Endothelial cell (in vitro differentiated cells): ENCODE measurements around the gene GALNT13. TPM values are rescaled to one million over a fixed set of nuclear protein-coding genes. Genes with fewer than 3 reads are reported as not detected.
A peak's percentile ranks its signal among the peaks of the same experiment; 100 is the strongest.

Source experiments
- DNase-seq: peaks from one replicate; pipeline ENCODE4 v3.0.0; 2021; ENCODE audit warnings: low spot score
- H3K27ac Mint-ChIP-seq: one replicate; pipeline ENCODE4 v1.8.0; 2021; ENCODE audit warnings: mixed read lengths, inconsistent platforms; ENCODE audit not compliant: unreplicated experiment
- H3K27me3 Mint-ChIP-seq: one replicate; pipeline ENCODE4 v1.8.0; 2021; ENCODE audit warnings: mild to moderate bottlenecking, moderate library complexity, mixed read lengths, inconsistent platforms; ENCODE audit not compliant: unreplicated experiment
- H3K36me3 Mint-ChIP-seq: one replicate; pipeline ENCODE4 v1.8.0; 2021; ENCODE audit warnings: mild to moderate bottlenecking, low read depth, mixed read lengths, inconsistent platforms; ENCODE audit not compliant: unreplicated experiment
- H3K4me1 Mint-ChIP-seq: one replicate; pipeline ENCODE4 v1.8.0; 2021; ENCODE audit warnings: mild to moderate bottlenecking, mixed read lengths, inconsistent platforms; ENCODE audit not compliant: unreplicated experiment
- H3K4me3 Mint-ChIP-seq: one replicate; pipeline ENCODE4 v1.8.0; 2021; ENCODE audit warnings: mild to moderate bottlenecking, mixed read lengths, inconsistent platforms; ENCODE audit not compliant: unreplicated experiment
- H3K9me3 Mint-ChIP-seq: one replicate; pipeline ENCODE4 v1.8.0; 2021; ENCODE audit warnings: mixed read lengths, inconsistent platforms; ENCODE audit not compliant: unreplicated experiment
- CTCF ChIP-seq: fragments of 200-600 bp; sonication (generic); IDR thresholded peaks from one replicate; pipeline ENCODE4 v1.5.0; 2021; ENCODE audit warnings: antibody characterized with exemption; ENCODE audit not compliant: unreplicated experiment
- total RNA-seq: library from RNA; stranded (reverse); fragmentation: NEBNext Ultra II Directional; extraction: Animal tissue kit (Norgen Biotek cat#: 25700); gene quantifications from one replicate; pipeline ENCODE4 v1.2.1, GENCODE V29; 2021; ENCODE audit not compliant: unreplicated experiment

GALNT13 gene
- total RNA-seq, 1 donor from 2014 or later, result 26.3 TPM

- no peak for DNase-seq
- no peak overlapping the region for H3K4me3 Mint-ChIP-seq
- TF ChIP-seq CTCF, result no peak
- H3K27ac Mint-ChIP-seq, result no peak overlapping the region
- H3K27me3 Mint-ChIP-seq, result no peaks in the 10 kb centered on the region
- no peaks in the 10 kb centered on the region for H3K36me3 Mint-ChIP-seq
- no peaks in the 10 kb centered on the region for H3K4me1 Mint-ChIP-seq
- no peaks in the 10 kb centered on the region for H3K9me3 Mint-ChIP-seq
Observed at GRCh38 chr2:153864022-153864421, 7.7 kb upstream of the GALNT13 start.

DNA sequence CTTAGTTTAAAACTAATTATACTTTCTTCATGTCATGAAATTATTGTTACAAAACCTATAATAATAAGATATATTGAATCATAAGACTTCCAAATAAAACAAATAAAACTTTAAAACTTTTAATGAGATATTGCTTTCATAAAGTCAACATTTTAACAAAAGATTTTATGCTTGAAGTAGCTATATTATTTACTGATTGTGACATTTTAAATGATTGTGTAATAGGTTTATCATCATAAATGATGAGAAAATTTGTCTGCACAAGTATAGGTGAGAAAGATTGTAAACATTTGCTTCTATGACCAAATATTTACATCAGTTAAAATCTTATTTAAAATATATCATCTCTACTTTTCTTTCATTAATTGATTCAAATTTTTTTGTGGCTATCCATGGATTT, 5.1 kb upstream of the GALNT13 start:
- no peak overlapping the region for H3K27ac Mint-ChIP-seq
- H3K27me3 Mint-ChIP-seq, result peaks cover 4% of the 10 kb centered on the region
- TF ChIP-seq CTCF, result no peak
- H3K36me3 Mint-ChIP-seq, result no peaks in the 10 kb centered on the region
- peaks cover 6% of the 10 kb centered on the region for H3K4me1 Mint-ChIP-seq
- DNase-seq, result no peak
- no peaks in the 10 kb centered on the region for H3K9me3 Mint-ChIP-seq
- H3K4me3 Mint-ChIP-seq, result no peak overlapping the region

DNA sequence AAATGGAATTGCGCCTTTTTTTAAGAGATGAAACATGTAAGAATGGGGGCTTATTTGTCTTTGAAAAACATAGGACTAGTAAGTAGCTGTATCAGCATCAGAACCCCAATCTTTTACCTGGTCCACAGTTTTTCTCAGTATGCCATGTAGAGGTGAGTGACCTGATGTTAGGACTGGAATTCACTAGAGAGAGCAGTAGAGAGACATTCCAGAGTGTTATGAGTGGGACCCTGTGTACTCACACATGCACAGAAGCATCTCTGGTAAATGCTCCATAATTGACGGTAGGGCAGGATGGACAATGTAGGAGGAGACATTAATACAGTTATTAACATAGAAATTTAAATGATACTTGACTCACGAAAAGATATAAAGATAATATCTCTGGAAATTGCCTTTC, 1.4 kb upstream of the GALNT13 start:
- H3K27ac Mint-ChIP-seq, result no peak overlapping the region
- peaks cover 5% of the 10 kb centered on the region for H3K36me3 Mint-ChIP-seq
- no peak for TF ChIP-seq CTCF
- H3K27me3 Mint-ChIP-seq, result peaks cover 14% of the 10 kb centered on the region
- peak overlapping the region; percentile 1 for H3K4me3 Mint-ChIP-seq
- H3K4me1 Mint-ChIP-seq, result peaks cover 21% of the 10 kb centered on the region
- DNase-seq, result no peak
- no peaks in the 10 kb centered on the region for H3K9me3 Mint-ChIP-seq

DNA sequence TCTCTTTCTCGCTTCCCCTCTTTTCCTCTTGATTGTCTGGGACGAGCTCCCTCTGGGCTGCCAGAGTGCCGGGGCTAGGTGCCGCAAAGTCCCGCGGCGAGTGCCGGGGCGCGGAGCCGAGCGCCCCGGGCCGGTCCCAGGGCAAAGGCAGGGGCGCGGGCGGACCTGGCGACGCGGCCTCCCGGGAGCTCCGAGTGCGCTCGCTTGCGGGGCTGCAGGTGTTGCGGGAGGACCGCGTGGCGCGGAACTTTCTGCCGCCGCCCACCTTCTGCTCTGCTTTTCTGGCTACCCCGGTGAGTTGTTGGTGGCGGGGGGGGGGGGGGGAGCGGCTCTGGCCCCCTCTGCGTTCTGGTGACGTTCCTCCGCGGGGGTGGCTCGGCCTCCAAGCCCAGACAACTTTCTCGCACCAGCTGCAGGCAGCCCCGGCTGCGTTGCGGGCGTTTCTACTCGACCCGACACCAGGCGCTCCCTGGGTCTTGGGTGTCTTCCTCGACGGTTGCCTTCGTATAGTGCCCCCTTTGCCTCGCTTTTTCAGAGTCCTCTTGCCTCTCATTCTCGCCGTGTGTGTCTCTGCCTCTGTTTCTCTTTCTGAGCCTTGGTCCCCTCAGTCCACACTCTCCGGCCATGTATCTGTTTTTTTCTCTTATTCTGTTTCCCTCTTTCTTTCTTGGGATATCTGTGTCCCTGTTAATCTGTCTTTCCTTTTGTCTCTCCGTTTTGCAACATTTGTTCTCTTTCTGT, 759 bp downstream of the GALNT13 start:
- peaks cover 5% of the 10 kb centered on the region for H3K36me3 Mint-ChIP-seq
- peaks cover 21% of the 10 kb centered on the region for H3K4me1 Mint-ChIP-seq
- no peak for TF ChIP-seq CTCF
- no peak overlapping the region for H3K27ac Mint-ChIP-seq
- peaks cover 14% of the 10 kb centered on the region for H3K27me3 Mint-ChIP-seq
- no peaks in the 10 kb centered on the region for H3K9me3 Mint-ChIP-seq
- peak; percentile 20 for DNase-seq
- H3K4me3 Mint-ChIP-seq, result peak overlapping the region; percentile 96
